Measurements from ENCODE around the gene SLC44A3.
A peak's percentile ranks its signal among the peaks of the same experiment; 100 is the strongest.

SLC44A3 gene

GRCh38 chr1:94873520-94874351 lies 53.6 kb downstream of the SLC44A3 start:
- TF ChIP-seq ZNF121 (tag by site-specific recombination; IDR thresholded peaks at IDR 0.05) (no peak), ZNF214 (tag by site-specific recombination; IDR thresholded peaks at IDR 0.05; ENCODE audit: borderline replicate concordance) (no peak), ZNF133 (tag by site-specific recombination; IDR thresholded peaks at IDR 0.05) (no peak), ZNF23 (tag by site-specific recombination; IDR thresholded peaks at IDR 0.05; ENCODE audit: borderline replicate concordance) (no peak), ZIC2 (tag by site-specific recombination; IDR thresholded peaks at IDR 0.05) (no peak), YY2 (tag by site-specific recombination; IDR thresholded peaks at IDR 0.05) (no peak), ZNF610 (tag by site-specific recombination; IDR thresholded peaks at IDR 0.05; ENCODE audit: borderline replicate concordance) (no peak)
- TF ChIP-seq, protein P1, sequence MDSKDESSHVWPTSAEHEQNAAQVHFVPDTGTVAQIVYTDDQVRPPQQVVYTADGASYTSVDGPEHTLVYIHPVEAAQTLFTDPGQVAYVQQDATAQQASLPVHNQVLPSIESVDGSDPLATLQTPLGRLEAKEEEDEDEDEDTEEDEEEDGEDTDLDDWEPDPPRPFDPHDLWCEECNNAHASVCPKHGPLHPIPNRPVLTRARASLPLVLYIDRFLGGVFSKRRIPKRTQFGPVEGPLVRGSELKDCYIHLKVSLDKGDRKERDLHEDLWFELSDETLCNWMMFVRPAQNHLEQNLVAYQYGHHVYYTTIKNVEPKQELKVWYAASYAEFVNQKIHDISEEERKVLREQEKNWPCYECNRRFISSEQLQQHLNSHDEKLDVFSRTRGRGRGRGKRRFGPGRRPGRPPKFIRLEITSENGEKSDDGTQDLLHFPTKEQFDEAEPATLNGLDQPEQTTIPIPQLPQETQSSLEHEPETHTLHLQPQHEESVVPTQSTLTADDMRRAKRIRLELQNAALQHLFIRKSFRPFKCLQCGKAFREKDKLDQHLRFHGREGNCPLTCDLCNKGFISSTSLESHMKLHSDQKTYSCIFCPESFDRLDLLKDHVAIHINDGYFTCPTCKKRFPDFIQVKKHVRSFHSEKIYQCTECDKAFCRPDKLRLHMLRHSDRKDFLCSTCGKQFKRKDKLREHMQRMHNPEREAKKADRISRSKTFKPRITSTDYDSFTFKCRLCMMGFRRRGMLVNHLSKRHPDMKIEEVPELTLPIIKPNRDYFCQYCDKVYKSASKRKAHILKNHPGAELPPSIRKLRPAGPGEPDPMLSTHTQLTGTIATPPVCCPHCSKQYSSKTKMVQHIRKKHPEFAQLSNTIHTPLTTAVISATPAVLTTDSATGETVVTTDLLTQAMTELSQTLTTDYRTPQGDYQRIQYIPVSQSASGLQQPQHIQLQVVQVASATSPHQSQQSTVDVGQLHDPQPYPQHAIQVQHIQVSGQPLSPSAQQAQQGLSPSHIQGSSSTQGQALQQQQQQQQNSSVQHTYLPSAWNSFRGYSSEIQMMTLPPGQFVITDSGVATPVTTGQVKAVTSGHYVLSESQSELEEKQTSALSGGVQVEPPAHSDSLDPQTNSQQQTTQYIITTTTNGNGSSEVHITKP (tag by site-specific recombination; IDR thresholded peaks at IDR 0.05): 0 out of 2 replicates have a peak, but pooled peaks have one; percentile 16
- CTCF ChIA-PET: interaction anchor here (0.9 to 2.3 kb wide), 2 partner anchors 20 to 170 kb away, joined by 3 to 11 read pairs; no protein-coding TSS in a partner anchor
- no peaks in the 10 kb centered on the region for H3K9me3 ChIP-seq (ENCODE audit: control insufficient read depth, insufficient read depth, low read depth, low read length)
- no peak overlapping the region for H3K27ac ChIP-seq (ENCODE audit: extremely low read depth, low read depth, low read length)
- no peak overlapping the region for H3K4me3 ChIP-seq (ENCODE audit: low read depth, low read length)
- H3K36me3 ChIP-seq (ENCODE audit: control insufficient read depth in 2 of 2, insufficient read depth in 1 of 2, low read length in 2 of 2): no peaks in the 10 kb centered on the region
- POLR2A ChIA-PET: interaction anchor here (1.8 kb wide), 1 partner anchor 19 kb away, joined by 4 read pairs; no protein-coding TSS in a partner anchor
- H3K4me1 ChIP-seq (ENCODE audit: control insufficient read depth, insufficient read depth, low read length): no peaks in the 10 kb centered on the region

DNA sequence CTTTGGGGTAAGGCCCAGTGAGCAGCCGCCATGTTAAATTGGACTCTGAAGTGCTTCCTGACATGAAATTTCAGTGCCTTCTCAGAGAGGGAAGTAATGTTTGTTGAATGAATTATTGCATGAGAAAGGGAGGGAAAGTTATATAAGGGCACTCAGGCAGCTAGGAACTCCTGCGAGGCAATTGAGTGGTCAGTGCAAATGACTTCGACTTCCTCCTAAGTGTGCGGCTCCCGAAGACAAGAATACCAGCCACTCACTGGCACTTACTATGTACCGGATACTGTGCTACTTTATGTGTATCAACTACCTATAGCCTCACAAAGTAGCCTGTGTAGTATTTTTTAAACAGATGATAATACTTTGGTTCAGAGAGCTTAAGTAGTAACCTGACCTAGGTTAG lies 54.3 kb downstream of the SLC44A3 start:
- TF ChIP-seq, protein P2, sequence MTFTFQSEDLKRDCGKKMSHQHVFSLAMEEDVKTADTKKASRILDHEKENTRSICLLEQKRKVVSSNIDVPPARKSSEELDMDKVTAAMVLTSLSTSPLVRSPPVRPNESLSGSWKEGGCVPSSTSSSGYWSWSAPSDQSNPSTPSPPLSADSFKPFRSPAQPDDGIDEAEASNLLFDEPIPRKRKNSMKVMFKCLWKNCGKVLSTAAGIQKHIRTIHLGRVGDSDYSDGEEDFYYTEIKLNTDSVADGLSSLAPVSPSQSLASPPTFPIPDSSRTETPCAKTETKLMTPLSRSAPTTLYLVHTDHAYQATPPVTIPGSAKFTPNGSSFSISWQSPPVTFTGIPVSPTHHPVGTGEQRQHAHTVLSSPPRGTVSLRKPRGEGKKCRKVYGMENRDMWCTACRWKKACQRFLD (tag by site-specific recombination; IDR thresholded peaks at IDR 0.05): no peak
- TF ChIP-seq ZNF660 (tag by site-specific recombination; IDR thresholded peaks at IDR 0.05) (no peak), BCL11A (tag by site-specific recombination; IDR thresholded peaks at IDR 0.05; ENCODE audit: low read depth) (no peak), ZNF138 (tag by site-specific recombination; IDR thresholded peaks at IDR 0.05; ENCODE audit: borderline replicate concordance) (no peak)
- H3K4me1 ChIP-seq (ENCODE audit: control insufficient read depth, insufficient read depth, low read length): no peaks in the 10 kb centered on the region
- no peaks in the 10 kb centered on the region for H3K9me3 ChIP-seq (ENCODE audit: control insufficient read depth, insufficient read depth, low read depth, low read length)
- ChIA-PET POLR2A (interaction anchor here (1.8 kb wide), 1 partner anchor 20 kb away, joined by 4 read pairs; no protein-coding TSS in a partner anchor), CTCF (interaction anchor here (0.6 to 2.3 kb wide), 3 partner anchors 20 to 1413 kb away, joined by 3 to 11 read pairs (median 3); no protein-coding TSS in a partner anchor)
- H3K27ac ChIP-seq (ENCODE audit: extremely low read depth, low read depth, low read length): no peak overlapping the region
- no peak overlapping the region for H3K4me3 ChIP-seq (ENCODE audit: low read depth, low read length)
- no peaks in the 10 kb centered on the region for H3K36me3 ChIP-seq (ENCODE audit: control insufficient read depth in 2 of 2, insufficient read depth in 1 of 2, low read length in 2 of 2)

DNA sequence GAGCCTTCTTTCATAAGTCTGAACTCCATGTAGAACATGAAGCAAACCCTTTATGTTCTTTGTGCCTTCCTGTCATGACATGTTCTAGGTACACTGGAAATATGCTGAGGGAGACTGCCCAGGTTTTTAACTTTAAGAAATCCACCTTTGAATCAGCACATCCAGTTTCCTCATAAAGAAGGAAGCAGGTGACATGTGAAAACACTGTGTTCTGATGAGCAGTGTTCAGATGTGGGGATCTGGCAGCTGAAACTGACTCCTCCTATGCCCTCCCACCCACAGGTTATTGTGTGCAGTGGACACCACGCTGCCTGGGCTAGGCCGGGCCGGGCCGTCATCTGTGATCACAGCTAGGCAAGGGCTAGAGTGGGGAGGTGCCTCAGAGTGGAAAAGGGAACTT lies 55.6 kb downstream of the SLC44A3 start:
- H3K9me3 ChIP-seq (ENCODE audit: control insufficient read depth, insufficient read depth, low read depth, low read length): no peaks in the 10 kb centered on the region
- CTCF ChIA-PET: interaction anchor here (0.6 to 2.2 kb wide), 2 partner anchors 22 to 177 kb away, joined by 3 to 12 read pairs; no protein-coding TSS in a partner anchor
- H3K27ac ChIP-seq (ENCODE audit: extremely low read depth, low read depth, low read length): no peak overlapping the region
- TF ChIP-seq ZNF174 (tag by site-specific recombination; IDR thresholded peaks at IDR 0.05): no peak
- no peak for TF ChIP-seq ZNF555 (tag by site-specific recombination; conservative IDR thresholded peaks at IDR 0.05)
- TF ChIP-seq, protein P3, sequence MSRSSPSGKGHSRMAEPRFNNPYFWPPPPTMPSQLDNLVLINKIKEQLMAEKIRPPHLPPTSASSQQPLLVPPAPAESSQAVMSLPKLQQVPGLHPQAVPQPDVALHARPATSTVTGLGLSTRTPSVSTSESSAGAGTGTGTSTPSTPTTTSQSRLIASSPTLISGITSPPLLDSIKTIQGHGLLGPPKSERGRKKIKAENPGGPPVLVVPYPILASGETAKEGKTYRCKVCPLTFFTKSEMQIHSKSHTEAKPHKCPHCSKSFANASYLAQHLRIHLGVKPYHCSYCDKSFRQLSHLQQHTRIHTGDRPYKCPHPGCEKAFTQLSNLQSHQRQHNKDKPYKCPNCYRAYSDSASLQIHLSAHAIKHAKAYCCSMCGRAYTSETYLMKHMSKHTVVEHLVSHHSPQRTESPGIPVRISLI (tag by site-specific recombination; IDR thresholded peaks at IDR 0.05): no peak
- TF ChIP-seq, protein P4, sequence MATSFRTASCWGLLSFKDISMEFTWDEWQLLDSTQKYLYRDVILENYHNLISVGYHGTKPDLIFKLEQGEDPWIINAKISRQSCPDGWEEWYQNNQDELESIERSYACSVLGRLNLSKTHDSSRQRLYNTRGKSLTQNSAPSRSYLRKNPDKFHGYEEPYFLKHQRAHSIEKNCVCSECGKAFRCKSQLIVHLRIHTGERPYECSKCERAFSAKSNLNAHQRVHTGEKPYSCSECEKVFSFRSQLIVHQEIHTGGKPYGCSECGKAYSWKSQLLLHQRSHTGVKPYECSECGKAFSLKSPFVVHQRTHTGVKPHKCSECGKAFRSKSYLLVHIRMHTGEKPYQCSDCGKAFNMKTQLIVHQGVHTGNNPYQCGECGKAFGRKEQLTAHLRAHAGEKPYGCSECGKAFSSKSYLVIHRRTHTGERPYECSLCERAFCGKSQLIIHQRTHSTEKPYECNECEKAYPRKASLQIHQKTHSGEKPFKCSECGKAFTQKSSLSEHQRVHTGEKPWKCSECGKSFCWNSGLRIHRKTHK (tag by site-specific recombination; IDR thresholded peaks at IDR 0.05): no peak
- no peak for TF ChIP-seq ZNF626 (tag by site-specific recombination; IDR thresholded peaks at IDR 0.05)
- no peak for TF ChIP-seq SP3 (tag by site-specific recombination; IDR thresholded peaks at IDR 0.05)
- no peak for TF ChIP-seq ZNF785 (tag by site-specific recombination; IDR thresholded peaks at IDR 0.05)
- no peak for TF ChIP-seq PRDM1 (tag by site-specific recombination; IDR thresholded peaks at IDR 0.05)
- no peaks in the 10 kb centered on the region for H3K4me1 ChIP-seq (ENCODE audit: control insufficient read depth, insufficient read depth, low read length)
- no peaks in the 10 kb centered on the region for H3K36me3 ChIP-seq (ENCODE audit: control insufficient read depth in 2 of 2, insufficient read depth in 1 of 2, low read length in 2 of 2)
- POLR2A ChIA-PET: no interaction called here
- no peak overlapping the region for H3K4me3 ChIP-seq (ENCODE audit: low read depth, low read length)
